HG02970 (cell line): ENCODE data around the gene CCBE1.

ENCODE experiments used
- ATAC-seq: cut with Tn5 transposase; IDR thresholded peaks from one replicate; pipeline ENCODE4 v1.9.1; 2021; ENCODE audit warnings: mild to moderate bottlenecking, moderate library complexity, moderate number of reproducible peaks; ENCODE audit not compliant: unreplicated experiment, low FRiP score

CCBE1 gene

GRCh38 chr18:59468821-59469220, 228.4 kb downstream of the CCBE1 start:
- ATAC-seq, result no peak

- no peak for ATAC-seq
Measured at GRCh38 chr18:59467497-59467896, 229.7 kb downstream of the CCBE1 start.

GRCh38 chr18:59466980-59467379, 230.2 kb downstream of the CCBE1 start:
- ATAC-seq, result no peak

GRCh38 chr18:59464486-59464885, 232.7 kb downstream of the CCBE1 start:
- no peak for ATAC-seq

GRCh38 chr18:59461171-59461570, 236.1 kb downstream of the CCBE1 start:
- no peak for ATAC-seq

GRCh38 chr18:59460072-59460420, 237.2 kb downstream of the CCBE1 start:
- no peak for ATAC-seq

- no peak for ATAC-seq
Measured at GRCh38 chr18:59459369-59460071, 237.7 kb downstream of the CCBE1 start.

- ATAC-seq, result no peak
Measured at GRCh38 chr18:59458575-59458974, 238.6 kb downstream of the CCBE1 start.

GRCh38 chr18:59456657-59457056, 240.6 kb downstream of the CCBE1 start:
- no peak for ATAC-seq

- ATAC-seq, result no peak
Measured at GRCh38 chr18:59455728-59456276, 241.4 kb downstream of the CCBE1 start.

GRCh38 chr18:59454909-59455727, 242.1 kb downstream of the CCBE1 start:
- no peak for ATAC-seq

GRCh38 chr18:59453468-59453961, 243.7 kb downstream of the CCBE1 start:
- no peak for ATAC-seq

GRCh38 chr18:59451963-59452362, 245.3 kb downstream of the CCBE1 start:
- no peak for ATAC-seq

- ATAC-seq, result no peak
Measured at GRCh38 chr18:59451073-59451472, 246.2 kb downstream of the CCBE1 start.

- ATAC-seq, result no peak
Measured at GRCh38 chr18:59448546-59448945, 248.7 kb downstream of the CCBE1 start.

- ATAC-seq, result no peak
Measured at GRCh38 chr18:59446012-59446411, 251.2 kb downstream of the CCBE1 start.

GRCh38 chr18:59437851-59438569, 259.2 kb downstream of the CCBE1 start:
- ATAC-seq, result no peak

GRCh38 chr18:59432803-59433597, 264.2 kb downstream of the CCBE1 start:
- ATAC-seq, result no peak

- ATAC-seq, result no peak
Measured at GRCh38 chr18:59431131-59431530, 266.1 kb downstream of the CCBE1 start.

- ATAC-seq, result no peak
Measured at GRCh38 chr18:59429608-59430007, 267.6 kb downstream of the CCBE1 start.
